Fibroblast of pulmonary artery (primary cell): ENCODE measurements around the gene ARHGAP23.

ENCODE experiments used
- DNase-seq: peaks from one replicate; pipeline ENCODE4 v3.0.0-alpha.2; 2010; ENCODE audit warnings: low read depth
- H3K4me3 ChIP-seq: replicated peaks from 2 replicates; pipeline ENCODE4 v1.5.1; 2011; ENCODE audit warnings: low read depth, mild to moderate bottlenecking, control low read depth, low read length, moderate library complexity
- TF ChIP-seq, protein P1 (sequence below): IDR thresholded peaks from 2 replicates; pipeline ENCODE4 v1.5.1; 2011; ENCODE audit warnings: mild to moderate bottlenecking, control low read depth, low read length, inconsistent platforms; ENCODE audit errors: missing control alignments

ARHGAP23 gene

DNA sequence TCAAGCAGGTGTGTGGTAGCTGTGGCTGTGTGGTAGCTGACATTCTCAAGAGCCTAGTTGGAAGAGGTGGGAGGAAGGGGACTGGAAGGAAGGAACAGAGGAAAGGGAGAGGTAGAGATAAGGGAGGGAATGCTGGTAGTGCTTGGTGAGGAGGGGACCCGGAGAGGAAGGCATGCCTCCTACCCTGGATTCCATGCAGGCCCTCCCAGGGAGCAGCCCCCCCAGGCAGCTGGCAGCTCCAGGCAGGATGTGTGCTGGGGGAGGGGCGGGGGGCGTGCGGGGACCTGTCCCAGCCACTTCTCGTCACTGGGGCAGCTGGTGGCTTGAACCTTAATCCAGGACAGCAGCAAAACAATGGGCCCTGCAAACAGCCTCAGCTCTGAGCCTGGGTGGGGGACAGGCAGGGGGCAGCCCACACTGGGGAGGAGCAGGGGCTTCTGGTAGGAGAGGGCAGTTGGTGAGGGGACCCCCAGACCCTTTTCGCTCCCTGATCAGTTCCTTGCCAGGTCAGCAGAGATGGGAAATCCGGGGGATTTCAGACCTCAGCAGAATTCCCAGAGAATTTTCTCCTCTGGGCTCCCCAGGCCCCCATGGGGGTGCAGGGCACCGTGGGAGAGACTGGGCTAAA is 27.1 kb downstream of the ARHGAP23 start:
- DNase-seq = no peak
- peak overlapping the region; percentile 74 for H3K4me3 ChIP-seq
- TF ChIP-seq, protein P1, sequence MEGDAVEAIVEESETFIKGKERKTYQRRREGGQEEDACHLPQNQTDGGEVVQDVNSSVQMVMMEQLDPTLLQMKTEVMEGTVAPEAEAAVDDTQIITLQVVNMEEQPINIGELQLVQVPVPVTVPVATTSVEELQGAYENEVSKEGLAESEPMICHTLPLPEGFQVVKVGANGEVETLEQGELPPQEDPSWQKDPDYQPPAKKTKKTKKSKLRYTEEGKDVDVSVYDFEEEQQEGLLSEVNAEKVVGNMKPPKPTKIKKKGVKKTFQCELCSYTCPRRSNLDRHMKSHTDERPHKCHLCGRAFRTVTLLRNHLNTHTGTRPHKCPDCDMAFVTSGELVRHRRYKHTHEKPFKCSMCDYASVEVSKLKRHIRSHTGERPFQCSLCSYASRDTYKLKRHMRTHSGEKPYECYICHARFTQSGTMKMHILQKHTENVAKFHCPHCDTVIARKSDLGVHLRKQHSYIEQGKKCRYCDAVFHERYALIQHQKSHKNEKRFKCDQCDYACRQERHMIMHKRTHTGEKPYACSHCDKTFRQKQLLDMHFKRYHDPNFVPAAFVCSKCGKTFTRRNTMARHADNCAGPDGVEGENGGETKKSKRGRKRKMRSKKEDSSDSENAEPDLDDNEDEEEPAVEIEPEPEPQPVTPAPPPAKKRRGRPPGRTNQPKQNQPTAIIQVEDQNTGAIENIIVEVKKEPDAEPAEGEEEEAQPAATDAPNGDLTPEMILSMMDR = no peak

DNA sequence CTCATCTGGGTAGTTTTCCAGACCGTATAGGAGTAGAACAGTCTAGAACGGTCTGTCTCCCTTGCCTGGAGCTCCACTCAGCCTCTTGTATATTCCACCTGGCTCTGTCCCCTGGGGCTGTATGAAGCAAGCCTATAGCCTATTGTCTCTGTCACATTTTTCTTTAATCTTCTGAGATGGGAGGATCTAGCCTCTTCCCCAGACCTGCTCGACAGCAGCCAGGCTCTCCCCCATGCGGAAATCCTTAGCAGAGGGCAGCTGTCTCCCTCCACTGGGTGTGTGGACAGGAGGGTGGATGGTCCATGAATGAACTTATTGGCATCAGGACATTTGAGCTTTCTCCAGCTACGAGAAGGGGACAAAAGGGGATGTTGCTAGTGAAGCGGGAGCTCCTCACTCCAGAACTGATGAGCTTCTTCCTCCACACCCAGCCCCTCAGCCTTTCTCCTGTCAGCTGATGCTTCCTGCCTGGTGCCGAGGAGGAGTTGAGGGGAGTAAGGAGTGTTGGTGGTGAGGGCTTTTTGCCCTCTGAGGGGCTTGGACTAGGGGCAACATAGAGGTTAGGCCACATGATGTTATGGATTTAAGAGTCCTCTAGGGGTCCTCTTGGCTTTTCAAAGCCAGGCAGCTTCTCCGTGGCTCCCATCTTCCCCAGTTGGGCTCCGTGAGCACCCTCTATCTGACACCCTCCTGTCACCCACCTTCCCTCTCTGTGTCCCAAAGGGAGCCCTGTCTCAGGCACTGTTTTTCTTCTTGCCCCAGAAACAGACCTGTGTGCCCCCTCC is 28.0 kb downstream of the ARHGAP23 start:
- TF ChIP-seq, protein P1 = peak; percentile 3
- peak; percentile 51 for DNase-seq
- H3K4me3 ChIP-seq = peak overlapping the region; percentile 74

GRCh38 chr17:38457577-38458371 is 29.5 kb downstream of the ARHGAP23 start:
- no peak for DNase-seq
- H3K4me3 ChIP-seq = no peak overlapping the region
- TF ChIP-seq, protein P1 = no peak

DNA sequence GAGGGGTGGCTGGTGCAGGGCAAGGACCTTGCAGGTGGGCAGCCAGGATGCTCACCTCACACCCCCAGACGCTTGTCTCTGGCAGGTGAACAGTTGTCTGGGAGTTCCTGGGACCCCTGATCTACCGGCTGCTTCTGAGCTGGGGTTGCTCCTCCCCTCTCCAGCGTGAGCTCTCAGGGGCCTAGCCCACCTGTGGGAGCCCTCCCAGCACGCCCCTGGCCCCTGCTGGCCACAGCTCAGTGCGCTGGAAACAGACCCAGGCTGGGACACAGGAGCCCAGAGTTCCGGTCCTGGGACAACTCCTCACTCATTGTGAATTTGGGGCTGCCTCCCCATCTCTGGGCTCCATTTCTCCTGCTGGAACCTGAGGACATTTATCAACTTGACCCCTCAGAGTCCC is 30.3 kb downstream of the ARHGAP23 start:
- TF ChIP-seq, protein P1 = no peak
- DNase-seq = no peak
- no peak overlapping the region for H3K4me3 ChIP-seq

- no peak overlapping the region for H3K4me3 ChIP-seq
- no peak for DNase-seq
- TF ChIP-seq, protein P1 = no peak
Observed at GRCh38 chr17:38459567-38459966, 31.3 kb downstream of the ARHGAP23 start.

GRCh38 chr17:38460082-38460715 is 31.9 kb downstream of the ARHGAP23 start:
- no peak overlapping the region for H3K4me3 ChIP-seq
- no peak for DNase-seq
- TF ChIP-seq, protein P1 = no peak
